Neural crest cell (in vitro differentiated cells): ENCODE results near the gene SMARCA1. TPM values are rescaled to one million over a fixed set of nuclear protein-coding genes. Genes with fewer than 3 reads are reported as not detected.

Experiments used
- DNase-seq: peaks from one replicate; pipeline ENCODE4 v3.0.0; 2021; ENCODE audit warnings: low read depth, mixed read lengths, low spot score
- H3K27ac Mint-ChIP-seq: one replicate; pipeline ENCODE4 v1.8.0; 2021; ENCODE audit warnings: mild to moderate bottlenecking, mixed read lengths; ENCODE audit not compliant: unreplicated experiment
- H3K27me3 Mint-ChIP-seq: 2 replicates; pipeline ENCODE4 v1.8.0; 2021; ENCODE audit warnings: low read depth, mild to moderate bottlenecking, mixed read lengths
- H3K36me3 Mint-ChIP-seq: 2 replicates; pipeline ENCODE4 v1.8.0; 2021; ENCODE audit warnings: low read depth, mild to moderate bottlenecking, mixed read lengths
- H3K4me1 Mint-ChIP-seq: 2 replicates; pipeline ENCODE4 v1.8.0; 2021; ENCODE audit warnings: mixed read lengths
- H3K4me3 Mint-ChIP-seq: one replicate; pipeline ENCODE4 v1.8.0; 2021; ENCODE audit warnings: mild to moderate bottlenecking, mixed read lengths
- H3K9me3 Mint-ChIP-seq: 2 replicates; pipeline ENCODE4 v1.8.0; 2021; ENCODE audit warnings: mixed read lengths
- total RNA-seq: library from RNA; stranded (reverse); gene quantifications from 2 replicates; pipeline ENCODE4 v1.2.1, GENCODE V29; 2021
- TF ChIP-seq, protein P1 (sequence below): fragments of 200-600 bp; sonication (generic); conservative IDR thresholded peaks from 2 replicates; pipeline ENCODE4 v1.5.0; 2021; ENCODE audit warnings: antibody characterized with exemption, mild to moderate bottlenecking

SMARCA1 gene
- total RNA-seq, 1 donor from 2014 or later = 122 TPM

DNA sequence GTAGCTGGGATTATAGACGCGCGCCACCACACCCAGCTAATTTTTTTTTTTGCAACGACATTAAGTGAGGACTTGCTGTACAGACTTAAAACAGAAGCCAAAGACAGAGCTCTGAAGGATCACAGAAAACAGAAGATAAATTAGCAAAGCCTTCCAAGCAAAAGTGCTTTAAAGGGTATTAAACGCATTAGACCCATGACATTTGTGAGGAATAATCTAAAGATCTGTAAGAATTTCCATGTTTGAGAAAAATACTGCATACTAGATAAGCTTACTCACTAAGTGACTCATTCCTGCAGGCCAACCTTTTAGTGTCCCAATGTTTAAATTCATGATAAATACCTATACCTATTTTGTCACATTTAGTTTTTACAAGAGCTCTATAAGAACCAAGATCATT lies 27.4 kb downstream of the SMARCA1 start:
- H3K36me3 Mint-ChIP-seq = peaks cover 19% of the 10 kb centered on the region
- no peaks in the 10 kb centered on the region for H3K4me1 Mint-ChIP-seq
- H3K27ac Mint-ChIP-seq = no peak overlapping the region
- H3K4me3 Mint-ChIP-seq = no peak overlapping the region
- no peaks in the 10 kb centered on the region for H3K9me3 Mint-ChIP-seq
- TF ChIP-seq, protein P1, sequence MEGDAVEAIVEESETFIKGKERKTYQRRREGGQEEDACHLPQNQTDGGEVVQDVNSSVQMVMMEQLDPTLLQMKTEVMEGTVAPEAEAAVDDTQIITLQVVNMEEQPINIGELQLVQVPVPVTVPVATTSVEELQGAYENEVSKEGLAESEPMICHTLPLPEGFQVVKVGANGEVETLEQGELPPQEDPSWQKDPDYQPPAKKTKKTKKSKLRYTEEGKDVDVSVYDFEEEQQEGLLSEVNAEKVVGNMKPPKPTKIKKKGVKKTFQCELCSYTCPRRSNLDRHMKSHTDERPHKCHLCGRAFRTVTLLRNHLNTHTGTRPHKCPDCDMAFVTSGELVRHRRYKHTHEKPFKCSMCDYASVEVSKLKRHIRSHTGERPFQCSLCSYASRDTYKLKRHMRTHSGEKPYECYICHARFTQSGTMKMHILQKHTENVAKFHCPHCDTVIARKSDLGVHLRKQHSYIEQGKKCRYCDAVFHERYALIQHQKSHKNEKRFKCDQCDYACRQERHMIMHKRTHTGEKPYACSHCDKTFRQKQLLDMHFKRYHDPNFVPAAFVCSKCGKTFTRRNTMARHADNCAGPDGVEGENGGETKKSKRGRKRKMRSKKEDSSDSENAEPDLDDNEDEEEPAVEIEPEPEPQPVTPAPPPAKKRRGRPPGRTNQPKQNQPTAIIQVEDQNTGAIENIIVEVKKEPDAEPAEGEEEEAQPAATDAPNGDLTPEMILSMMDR = no peak
- H3K27me3 Mint-ChIP-seq = no peaks in the 10 kb centered on the region
- DNase-seq = no peak

DNA sequence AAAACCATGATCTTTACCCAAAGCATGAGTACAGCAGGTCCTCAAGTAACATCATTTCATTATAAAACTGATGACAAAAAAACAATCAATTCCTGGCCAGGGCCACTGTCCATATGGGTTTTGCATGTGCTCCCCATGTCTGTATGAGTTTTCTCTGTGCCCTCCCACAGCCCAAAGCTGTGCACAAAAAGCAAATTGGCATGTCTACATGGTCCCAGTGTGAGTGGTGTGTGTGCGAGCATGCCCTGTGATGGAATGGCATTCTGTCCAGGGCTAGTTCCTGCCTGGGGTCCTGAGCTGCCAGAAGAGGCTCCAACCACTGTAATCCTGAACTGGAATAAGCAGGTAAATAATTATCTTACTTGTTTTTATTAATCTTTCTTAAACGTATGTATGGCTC lies 28.4 kb downstream of the SMARCA1 start:
- no peaks in the 10 kb centered on the region for H3K27me3 Mint-ChIP-seq
- H3K4me1 Mint-ChIP-seq = no peaks in the 10 kb centered on the region
- TF ChIP-seq, protein P1 = no peak
- H3K4me3 Mint-ChIP-seq = no peak overlapping the region
- H3K36me3 Mint-ChIP-seq = peaks cover 19% of the 10 kb centered on the region
- H3K27ac Mint-ChIP-seq = no peak overlapping the region
- no peaks in the 10 kb centered on the region for H3K9me3 Mint-ChIP-seq
- no peak for DNase-seq

DNA sequence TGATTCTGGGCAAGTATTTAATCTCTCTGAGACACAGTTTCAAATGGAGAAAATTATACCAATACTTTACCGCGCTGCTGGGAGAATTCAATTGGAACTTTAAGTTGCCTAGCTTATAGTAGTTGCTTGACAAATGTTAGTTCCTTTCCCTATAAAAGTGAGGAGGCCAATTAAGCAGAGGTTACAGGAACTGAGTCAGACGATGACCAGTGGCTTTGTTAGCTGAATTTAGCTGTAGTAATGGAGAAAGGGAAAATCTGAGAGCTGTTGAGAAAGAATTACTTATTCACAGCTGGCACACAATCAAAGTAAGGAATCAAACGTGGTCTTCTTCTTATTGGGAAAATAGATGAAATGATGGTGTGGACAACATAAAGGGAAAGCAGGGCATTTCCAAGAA lies 29.6 kb downstream of the SMARCA1 start:
- TF ChIP-seq, protein P1 = no peak
- no peaks in the 10 kb centered on the region for H3K4me1 Mint-ChIP-seq
- H3K27me3 Mint-ChIP-seq = no peaks in the 10 kb centered on the region
- no peak overlapping the region for H3K27ac Mint-ChIP-seq
- H3K4me3 Mint-ChIP-seq = no peak overlapping the region
- no peaks in the 10 kb centered on the region for H3K9me3 Mint-ChIP-seq
- peaks cover 20% of the 10 kb centered on the region for H3K36me3 Mint-ChIP-seq
- no peak for DNase-seq

DNA sequence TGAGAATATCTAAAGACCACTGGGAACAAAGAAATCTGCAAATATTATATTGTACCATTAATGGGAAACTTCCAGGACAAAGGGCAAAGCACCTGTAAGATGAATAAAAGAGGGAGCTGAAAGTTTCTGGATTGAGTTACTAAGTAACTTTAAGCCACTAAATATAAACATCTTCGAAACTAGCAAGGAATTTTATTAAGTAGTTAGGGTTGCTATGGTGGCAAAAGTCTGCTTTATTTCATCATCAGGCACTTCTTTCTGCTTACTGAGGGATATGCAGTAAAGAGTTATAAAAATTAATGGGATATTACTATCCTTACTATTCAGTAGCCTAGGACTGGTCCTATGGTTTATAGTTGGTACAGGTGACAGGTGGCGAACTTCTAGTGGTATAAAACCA lies 33.0 kb downstream of the SMARCA1 start:
- Mint-ChIP-seq H3K4me1 (no peaks in the 10 kb centered on the region), H3K27ac (no peak overlapping the region), H3K36me3 (peaks cover 17% of the 10 kb centered on the region), H3K27me3 (no peaks in the 10 kb centered on the region), H3K9me3 (no peaks in the 10 kb centered on the region), H3K4me3 (no peak overlapping the region)
- TF ChIP-seq, protein P1 = no peak
- no peak for DNase-seq

DNA sequence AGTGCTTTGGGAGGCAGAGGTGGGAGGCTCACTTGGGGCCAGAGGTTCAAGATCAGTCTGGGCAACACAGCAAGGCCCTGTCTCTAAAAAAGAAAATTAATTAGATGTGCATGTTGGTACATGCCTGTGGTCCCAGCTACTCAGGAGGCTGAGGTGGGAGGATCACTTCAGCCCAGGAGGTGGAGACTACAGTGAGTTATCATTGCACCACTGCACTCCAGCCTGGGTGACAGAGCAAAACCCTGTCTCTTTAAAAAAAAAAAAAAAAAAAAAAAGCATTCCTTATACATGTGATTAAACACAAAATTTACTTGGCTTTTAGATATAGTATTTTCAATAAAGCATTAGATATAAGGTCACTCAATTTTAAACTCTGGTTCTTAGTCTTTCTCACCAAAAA lies 34.9 kb downstream of the SMARCA1 start:
- no peak for DNase-seq
- TF ChIP-seq, protein P1 = no peak
- H3K27ac Mint-ChIP-seq = no peak overlapping the region
- no peaks in the 10 kb centered on the region for H3K9me3 Mint-ChIP-seq
- peaks cover 18% of the 10 kb centered on the region for H3K36me3 Mint-ChIP-seq
- H3K27me3 Mint-ChIP-seq = no peaks in the 10 kb centered on the region
- no peaks in the 10 kb centered on the region for H3K4me1 Mint-ChIP-seq
- no peak overlapping the region for H3K4me3 Mint-ChIP-seq

DNA sequence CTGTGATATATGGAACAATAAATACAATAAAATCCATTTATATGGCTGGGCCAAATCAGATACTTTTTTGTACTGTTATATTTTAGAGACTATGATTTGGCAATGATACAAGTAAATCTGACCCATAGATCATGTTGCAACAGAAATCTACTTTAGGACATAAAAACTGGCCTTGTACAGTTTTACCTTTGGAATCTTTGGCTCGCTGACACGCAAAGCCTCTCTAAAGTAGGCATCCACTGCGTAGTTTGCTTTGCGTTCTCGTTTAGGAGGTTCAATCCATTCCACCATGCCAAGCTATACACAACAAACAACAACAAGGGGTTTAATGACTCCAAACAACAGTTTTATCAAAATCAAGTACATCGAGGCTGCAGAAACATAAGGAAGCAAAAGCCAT lies 42.4 kb downstream of the SMARCA1 start:
- TF ChIP-seq, protein P1 = no peak
- no peak overlapping the region for H3K27ac Mint-ChIP-seq
- DNase-seq = no peak
- no peaks in the 10 kb centered on the region for H3K4me1 Mint-ChIP-seq
- no peaks in the 10 kb centered on the region for H3K27me3 Mint-ChIP-seq
- no peak overlapping the region for H3K4me3 Mint-ChIP-seq
- no peaks in the 10 kb centered on the region for H3K9me3 Mint-ChIP-seq
- peaks cover 43% of the 10 kb centered on the region for H3K36me3 Mint-ChIP-seq
